Stimulated activated CD8-positive, alpha-beta memory T cell treated with anti-CD3 and anti-CD28 coated beads, Interleukin-15, amount 100 ng/mL, for 48 hours (primary cell): ENCODE results near the gene TMA7.

Experiments
- DNase-seq, 2 donors: peaks; one replicate each; pipeline ENCODE4 v3.0.0-alpha.2; 2020; ENCODE audit warnings: low read depth in 2 of 2

The TMA7 gene

DNA sequence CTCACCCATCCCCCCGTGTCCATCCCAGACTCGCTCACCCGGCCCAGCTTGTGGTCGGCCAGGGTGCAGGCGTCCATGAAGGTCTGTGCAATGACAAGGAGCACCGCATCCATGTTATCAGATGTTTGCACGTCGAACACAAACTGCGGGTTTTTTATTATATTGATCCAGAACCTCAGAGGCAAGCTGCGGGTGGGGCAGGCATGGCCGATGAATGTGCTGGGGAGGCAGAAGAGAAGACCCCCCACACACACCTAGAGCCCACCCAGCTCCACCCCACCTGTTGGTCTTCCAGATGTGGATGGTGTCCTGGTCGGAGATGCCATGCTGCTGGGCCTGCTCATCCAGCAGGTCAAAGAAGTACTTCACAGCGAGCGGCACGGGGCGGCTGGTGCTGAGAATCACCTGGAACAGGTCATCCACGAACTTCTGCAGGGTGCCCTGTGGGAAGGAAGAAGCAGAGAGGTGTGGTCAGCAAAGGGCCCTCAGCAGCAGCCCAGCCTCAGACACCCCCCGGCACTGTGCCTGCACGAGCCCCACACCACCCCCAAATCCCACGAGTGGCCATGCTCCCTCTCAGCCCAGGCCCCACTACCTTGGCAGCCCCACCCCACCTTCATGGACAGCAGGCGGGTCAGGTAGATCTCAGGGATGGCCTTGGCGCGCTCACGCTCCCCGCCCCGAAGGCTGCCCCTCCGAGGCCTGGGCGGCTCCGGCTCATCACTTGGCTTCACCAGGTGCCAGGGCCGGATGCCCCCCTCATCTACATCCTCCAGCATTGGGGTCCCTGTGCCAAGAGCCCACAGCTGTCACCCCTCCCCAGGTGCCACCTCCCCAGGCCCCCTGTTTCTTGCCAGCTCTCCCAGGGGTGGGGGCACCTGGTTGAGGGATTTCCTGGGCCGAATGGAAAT is 30.5 kb upstream of the TMA7 start:
- no peak for DNase-seq

DNA sequence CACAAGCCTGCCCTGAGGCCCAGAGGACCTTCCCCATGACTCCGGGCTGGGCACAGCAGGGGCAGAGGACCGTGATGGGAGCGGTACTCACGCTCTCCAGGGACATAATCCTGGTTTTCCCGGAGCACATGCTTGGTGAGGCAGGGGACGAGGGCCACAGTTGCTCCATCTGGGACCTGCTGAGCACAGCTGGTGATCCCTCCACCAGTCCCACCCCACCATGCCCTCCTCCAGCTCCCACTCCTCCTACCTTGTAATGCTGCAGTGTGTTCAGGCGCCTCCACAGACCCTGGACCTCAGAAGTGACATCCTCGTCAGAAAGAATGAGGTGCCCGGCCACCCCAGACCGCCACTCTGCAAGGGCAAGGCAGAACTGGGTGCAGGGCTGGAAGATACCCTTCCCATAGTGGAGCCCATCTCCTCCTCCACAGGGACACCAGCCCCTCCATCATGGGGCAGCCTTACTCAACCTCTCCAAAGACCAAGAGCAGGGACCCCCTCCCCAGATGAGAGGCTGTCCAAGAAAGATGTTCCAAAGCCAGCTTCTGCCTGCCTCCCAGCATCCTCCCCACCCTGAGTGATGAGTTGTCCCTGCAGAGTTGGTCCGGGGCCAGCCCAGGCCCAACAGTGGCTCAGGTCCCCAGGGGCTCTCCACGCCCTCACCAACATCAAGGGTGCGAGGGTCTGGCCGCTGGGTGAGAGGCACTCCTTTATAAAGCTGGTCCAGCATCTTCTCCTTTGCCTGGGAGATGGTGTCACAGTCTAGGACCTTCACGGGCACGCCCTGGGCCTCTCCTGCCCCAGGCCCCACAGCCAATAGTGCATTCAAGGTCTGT is 29.6 kb upstream of the TMA7 start:
- no peak for DNase-seq

DNA sequence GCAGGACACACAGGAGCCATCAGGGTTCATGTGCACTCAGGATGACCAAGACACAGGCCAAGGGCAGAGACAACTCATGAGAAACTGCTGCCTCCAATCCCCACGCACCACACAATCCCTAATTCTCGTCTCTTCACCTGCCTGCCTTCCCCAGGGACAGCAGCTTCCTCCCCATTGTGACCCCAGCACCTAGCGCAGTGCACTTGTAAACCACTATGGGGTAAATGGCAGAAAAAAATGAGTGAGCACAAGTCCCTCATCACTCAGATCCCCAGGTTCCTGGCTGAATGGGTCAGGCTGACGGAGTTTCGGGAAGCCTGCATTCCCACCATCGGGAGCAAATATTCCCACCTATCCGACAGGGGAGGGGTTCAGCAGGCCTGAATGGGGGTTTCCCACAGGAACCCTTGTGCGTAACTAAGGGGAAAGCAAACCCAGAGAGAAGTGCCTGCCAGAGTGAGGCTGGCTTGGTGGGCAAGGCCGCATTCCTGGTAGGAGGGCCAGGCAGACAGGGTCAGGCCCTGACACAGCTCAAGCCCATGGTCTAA is 28.9 kb upstream of the TMA7 start:
- no peak for DNase-seq

DNA sequence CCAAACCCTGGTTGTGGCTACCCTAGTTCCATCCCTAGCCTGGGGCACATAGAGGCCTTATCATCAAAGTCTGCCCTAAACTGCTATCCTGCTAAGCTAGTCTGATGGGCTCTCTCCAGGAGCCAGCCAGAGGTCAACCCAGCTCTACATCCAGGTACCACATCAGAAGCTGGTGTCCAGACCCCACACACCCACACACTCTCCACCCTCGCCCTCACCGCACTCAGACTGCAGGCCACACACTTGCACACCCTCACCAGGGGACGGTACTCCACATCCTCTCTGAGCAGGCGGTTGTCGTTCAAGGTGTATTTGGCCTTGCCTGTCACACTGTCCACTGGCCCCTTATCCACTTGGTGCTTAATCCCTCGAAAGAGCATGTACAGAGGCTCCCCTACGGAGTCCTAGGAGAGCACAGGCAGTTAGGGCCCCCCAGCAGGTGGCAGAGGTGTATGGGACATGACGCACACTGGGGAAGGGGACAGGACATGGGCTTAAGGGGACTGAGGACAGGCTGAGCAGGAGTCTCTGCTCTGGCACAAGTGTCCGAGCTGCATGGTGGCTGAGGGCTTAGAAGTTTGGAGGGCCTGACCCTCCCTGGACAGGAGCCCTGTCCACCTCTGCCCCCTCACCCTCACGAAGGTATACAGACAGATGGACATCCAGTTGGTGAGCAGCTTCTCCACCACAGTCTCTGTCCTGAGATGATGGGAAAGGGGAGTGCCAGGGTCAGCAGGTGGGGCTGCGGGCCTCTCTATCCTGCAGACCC is 28.3 kb upstream of the TMA7 start:
- no peak for DNase-seq

DNA sequence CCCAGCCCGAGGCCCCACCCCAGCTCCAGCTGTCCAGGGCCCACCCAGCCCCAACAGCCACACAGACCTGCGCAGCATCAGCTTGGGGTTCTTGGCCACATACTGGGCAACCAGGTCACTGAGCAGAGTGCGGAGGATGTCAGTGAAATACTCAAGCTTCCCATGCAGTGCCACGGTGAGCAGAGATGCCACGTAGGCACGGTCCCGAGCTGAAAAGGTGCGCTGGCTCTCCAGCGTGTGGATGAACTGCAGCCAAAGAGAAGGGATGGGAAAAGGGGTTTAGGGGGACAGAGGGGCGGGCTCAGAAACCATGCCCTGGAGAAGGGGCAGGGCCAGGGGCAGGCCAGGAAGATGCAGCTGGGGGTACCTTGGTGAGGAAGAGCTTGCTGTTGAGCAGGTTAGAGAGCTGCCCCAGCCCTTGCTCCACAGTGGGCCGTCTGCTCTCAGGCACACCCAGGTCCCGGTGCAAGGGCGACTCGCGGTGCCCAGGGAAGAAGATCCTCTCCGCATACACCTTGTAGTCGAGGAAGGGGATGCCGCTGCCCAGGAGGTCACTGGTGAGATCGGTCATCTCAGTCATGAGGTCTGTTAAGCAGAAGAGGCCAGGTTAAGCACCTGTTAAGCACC is 27.6 kb upstream of the TMA7 start:
- no peak for DNase-seq

DNA sequence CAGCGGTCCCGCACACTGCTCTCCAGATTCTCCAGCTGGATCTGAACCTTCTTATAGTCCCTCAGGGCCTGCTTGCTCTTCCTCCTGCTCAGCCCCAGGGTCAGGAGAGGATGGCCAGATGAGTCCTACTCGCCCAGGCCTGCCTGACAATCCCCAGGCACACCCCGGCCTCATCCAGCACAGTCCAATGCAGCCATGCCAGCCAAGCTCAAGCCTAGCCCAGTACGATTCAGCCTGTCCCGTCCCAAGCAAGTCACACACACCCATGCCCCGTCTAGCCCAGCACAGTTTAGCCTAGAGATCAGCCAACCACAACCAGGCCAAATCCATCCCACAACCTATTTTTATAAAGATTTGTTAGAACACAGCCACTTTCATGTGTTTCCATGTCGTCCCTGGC is 27.0 kb upstream of the TMA7 start:
- DNase-seq: no peak

DNA sequence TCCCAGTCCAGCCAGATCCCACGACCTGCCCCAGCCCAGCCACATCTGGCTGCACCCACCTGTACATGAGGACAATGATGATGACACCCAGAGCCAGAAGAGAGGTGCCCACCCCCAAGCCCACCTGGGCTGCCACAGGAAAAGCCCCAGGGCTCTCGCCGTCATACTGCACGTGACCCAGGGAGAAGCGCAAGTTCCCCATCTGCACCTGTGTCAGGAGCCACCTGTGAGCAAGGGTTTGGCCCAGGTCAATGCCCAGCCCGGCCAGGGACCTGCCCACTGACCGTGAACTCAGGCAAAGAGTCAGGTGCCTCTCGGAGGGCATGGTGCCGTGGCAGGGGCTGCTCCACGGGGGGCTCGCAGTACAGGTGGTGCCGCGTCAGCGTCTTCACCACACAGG is 26.4 kb upstream of the TMA7 start:
- no peak for DNase-seq

DNA sequence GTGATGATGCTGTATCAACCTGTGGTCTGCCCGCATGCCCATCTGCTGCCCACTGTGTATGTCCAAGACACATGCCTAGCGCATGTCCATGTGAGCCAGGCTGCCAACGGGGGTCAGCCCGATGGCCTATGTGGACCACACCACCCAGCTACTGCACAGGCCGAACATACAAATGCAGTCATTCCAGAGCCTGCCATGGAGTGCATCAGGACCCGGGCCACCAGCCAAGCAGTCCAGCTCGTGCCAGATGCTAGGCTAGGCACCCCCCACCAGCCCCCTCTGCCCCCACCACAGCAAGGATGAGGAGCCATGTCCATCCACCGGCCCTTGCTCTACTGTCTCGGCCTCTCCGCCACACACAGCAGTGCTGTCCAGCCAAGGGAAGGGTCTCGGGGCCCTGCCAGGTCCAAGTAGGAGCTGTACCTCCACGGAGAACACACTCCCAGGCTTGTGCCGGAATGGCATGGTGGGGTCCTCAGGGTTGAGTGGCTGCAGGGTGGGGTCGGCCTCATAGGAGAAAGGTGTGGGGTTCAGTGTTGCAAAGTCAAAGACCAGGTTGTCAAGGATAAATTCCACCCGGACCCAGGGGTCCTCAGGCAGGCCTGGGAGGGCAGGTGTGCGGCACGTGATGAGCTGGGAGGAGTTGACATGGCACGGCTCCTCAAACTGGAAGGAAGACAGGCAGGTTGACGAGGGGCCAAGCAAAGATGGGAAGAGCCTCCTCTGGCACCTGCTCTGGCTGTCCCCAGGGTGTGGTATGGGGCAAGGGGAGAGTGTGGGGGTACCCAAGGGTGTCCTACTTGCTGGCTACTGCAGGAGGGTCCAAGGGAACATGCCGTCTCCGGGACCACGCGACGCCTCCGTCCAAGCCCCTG is 25.4 kb upstream of the TMA7 start:
- DNase-seq: no peak

DNA sequence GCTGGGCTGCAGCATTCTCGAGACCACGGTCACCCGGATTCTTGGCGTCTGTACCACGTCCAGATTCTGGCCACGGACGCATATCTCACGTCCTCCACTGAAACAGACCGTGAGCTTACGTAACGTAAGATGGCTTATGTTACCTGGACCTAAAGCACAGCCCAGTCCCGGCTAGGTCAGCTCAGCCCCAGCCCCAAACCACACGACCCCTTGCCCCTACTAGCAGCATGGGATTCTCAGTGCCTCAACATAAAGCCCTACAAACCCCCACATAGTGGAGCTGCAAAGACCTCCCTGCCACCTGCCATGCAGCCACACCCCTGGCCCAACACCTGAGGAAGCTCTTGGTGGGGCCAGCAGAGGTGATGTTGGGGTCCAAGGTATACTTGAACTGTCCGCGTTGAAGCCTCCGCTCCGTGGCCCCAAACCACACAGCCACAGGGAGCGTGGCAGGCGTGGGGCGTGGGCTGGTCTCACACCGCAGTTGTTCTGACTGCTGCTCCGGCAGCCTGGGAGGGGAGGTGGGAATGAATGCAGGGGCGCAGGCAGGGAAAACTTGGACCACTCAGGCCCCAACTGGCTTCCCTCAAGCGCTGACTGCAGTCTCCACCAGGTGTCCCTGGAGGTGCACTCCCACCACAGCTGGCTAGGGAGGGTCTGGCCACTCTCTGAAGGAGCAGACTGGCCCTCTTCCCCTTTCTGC is 24.7 kb upstream of the TMA7 start:
- DNase-seq: no peak

DNA sequence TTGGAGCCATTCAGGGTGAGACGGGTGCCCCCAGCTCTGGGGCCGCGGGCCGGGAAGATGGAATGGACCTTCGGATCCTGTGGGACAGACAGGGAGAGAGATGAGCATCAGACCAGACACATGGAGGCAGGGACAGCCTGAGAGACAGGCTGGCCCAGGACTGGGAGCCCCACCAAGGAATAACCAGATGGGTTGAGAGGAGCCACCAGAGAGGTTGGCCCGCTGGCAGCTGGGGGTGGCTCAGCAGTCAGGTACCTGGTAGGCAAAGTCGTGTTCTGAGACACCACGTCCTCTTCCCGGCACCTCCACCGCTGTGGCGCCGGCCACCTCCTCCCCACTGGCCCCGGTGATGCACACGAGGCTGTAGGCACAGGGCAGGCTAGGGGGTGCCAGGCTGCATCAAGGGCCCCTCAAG is 24.0 kb upstream of the TMA7 start:
- DNase-seq: no peak

DNA sequence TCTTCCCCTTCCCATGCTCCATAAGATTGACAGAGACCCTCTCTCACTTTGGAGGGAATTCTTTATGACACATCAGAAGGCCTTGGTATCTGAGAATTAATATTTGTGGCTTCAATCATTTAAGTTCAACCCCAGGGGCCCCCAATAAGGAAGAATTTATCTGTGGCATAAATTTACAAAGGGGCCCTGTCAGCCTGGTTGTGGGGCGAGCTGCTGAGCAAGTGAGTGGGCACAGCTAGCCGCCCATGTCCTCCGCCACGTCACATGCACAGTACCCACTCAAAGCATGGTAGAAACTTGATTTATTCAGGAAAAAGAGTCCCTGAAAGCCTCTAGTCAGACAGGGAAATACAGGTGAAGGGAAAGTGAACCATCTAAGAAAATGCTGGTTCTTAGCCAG is 23.5 kb upstream of the TMA7 start:
- no peak for DNase-seq

DNA sequence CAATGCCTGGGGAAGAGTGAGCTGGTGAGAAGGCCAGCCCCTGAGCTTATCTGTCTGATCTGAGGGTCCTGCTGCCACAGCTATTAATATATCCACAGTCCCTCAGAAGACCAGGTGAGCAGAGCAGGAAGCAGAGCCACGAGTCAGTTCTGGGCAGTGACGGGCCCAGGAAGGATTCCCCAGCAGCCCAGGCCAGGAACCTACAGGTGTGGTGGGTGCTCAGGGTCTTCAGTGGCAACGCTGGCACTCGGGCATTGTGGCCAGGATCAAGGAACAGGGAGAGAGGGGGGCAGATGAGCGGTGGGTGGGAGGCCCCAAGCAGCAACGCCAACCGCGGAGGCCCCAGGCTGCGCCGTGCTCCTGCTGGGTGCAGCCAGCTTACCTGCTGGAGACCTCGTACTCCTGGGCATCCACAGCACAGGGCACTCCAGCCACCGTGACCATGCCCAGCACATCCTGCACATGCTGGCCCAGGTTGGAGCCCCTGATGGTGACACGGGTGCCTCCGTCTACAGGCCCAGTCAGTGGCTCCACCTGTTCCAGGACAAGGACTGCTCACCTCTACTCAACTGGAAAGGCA is 22.4 kb upstream of the TMA7 start:
- DNase-seq: no peak

DNA sequence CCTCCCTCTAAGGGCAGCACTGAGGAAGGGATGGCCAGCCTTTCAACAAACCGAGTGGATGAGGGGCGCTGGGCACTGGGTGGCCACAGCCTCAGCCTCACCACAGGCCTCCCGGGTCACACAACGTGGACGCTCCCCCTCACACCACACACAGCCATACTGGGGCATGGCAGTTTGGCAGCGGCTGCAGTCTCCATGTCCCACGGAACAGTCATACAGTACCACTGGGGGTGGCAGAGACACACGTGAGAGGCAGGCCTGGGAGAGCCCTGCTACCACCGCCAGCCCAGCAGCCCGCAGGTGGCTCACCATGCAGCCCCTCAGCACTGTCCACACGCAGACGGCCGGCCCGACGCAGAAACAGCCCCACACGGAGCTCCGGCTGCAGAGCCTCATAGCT is 21.9 kb upstream of the TMA7 start:
- no peak for DNase-seq

DNA sequence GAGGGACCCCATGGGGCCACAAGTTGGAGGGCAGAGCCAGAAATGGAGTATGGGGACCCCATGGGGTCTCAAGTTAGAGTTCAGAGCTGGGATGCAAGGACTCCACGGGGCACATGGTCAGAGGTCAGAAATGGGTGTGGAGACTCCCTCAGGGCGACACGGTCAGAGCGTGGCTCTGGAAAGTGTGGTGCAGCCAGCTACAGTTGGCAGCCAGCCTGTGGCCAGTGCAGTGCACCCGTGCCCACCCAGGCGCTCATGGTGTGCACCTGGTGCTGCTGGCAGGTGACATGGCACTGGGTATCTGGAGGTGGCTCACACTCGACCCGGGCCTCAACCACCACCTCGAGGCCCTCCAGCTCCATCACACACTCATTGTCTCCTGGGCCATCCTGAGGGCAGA is 21.4 kb upstream of the TMA7 start:
- no peak for DNase-seq

DNA sequence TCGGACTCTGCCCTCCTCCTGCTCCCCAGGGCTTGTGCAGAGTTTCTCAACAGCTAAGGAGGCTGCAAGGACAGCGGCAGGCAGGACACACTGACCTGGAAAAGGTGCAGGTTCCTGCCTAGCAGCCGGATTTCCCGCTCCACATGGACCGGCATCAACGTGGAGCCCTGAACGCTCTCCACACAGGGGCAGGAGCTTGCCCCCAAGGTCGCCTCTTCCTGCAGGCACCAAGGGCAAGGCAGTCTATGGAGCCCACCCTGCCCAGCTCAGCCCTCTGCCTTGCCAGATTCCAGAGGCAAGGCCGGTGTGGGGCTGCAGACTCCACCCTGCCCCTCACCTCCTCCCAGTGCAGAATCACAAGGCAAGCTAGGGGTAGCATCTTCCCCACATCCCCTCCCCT is 20.9 kb upstream of the TMA7 start:
- DNase-seq: no peak

DNA sequence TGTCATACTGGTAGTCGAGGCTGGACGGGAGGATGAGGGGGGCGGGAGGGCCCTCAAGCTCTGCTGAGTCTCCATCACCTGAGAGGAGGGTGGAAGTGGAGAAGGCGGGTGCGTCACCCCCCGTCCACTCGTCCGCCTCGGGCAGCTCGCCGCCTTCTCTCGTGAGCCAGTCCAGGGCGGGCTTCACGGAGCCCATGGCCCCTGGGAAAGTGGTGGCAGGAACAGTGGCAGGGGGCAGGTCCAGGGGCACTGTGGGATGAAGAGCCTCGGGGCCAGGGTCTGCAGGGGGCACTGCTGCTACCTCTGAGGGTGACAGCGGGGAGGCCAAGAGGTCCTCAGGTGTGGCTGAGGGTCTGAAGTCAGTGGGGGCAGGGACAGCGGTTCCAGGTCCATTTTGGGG is 20.5 kb upstream of the TMA7 start:
- DNase-seq: no peak

DNA sequence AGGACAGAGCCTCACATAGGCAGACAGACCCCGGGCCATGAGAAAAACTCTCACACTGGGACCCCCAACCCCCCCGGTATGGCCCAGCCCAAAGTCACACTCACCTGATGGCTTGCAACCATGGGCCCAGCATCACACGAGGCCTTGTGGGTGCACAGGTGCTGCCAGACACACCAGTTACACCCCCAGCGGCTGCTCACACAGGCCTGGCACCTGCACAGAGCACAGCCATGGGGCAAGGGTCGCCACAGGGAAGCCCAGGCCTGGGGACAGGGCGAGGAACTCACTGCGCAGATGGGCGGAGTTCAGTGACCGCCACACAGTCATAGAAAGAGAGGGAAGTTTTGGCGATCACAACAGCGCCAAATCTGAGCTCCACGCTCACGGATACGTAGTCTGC is 19.5 kb upstream of the TMA7 start:
- no peak for DNase-seq

DNA sequence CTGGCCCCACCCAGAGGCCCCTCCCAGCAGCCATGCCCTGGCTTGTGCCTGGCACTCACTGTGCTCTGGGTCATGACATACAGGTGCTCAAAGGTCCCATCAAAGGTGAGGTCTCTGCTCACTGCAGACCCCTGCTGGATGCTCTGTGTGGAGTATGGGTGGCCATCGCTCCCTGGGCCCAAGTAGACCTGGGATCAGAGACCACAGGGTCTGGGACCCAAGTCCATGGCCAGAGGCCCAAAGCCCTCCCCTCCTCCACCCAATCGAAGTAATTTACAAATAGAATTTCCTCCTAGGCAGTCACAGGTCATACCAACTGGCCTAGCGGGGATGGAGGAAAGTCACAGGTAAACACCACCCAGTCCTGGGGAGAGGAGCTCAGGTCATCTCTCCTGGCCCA is 17.8 kb upstream of the TMA7 start:
- no peak for DNase-seq

DNA sequence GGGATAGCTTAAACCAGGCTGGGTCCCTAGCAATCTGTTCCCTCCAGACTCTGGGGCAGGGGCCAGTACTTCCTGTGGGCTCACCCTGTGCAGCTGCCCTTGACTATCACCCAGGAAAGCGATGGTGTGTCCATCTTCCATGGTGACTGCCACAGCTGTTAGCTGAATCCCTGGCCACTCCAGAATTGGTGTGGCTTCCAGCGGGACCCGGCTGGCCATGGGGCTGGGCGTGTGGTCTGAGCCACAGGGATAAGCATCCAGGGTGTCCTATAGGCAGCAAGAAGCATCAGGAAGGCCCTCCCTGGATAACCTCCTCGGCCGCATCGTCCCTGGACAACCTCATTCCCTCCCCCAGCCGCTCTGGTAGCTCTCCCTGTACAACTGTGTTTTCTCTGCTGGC is 17.4 kb upstream of the TMA7 start:
- DNase-seq: no peak
